ENCODE results near the gene COQ4.
"Not testable (repeated sequence)": the region's sequence is repeated elsewhere in the genome, so short reads cannot be mapped to it uniquely, and the experiment has no call there.

Gene COQ4

DNA sequence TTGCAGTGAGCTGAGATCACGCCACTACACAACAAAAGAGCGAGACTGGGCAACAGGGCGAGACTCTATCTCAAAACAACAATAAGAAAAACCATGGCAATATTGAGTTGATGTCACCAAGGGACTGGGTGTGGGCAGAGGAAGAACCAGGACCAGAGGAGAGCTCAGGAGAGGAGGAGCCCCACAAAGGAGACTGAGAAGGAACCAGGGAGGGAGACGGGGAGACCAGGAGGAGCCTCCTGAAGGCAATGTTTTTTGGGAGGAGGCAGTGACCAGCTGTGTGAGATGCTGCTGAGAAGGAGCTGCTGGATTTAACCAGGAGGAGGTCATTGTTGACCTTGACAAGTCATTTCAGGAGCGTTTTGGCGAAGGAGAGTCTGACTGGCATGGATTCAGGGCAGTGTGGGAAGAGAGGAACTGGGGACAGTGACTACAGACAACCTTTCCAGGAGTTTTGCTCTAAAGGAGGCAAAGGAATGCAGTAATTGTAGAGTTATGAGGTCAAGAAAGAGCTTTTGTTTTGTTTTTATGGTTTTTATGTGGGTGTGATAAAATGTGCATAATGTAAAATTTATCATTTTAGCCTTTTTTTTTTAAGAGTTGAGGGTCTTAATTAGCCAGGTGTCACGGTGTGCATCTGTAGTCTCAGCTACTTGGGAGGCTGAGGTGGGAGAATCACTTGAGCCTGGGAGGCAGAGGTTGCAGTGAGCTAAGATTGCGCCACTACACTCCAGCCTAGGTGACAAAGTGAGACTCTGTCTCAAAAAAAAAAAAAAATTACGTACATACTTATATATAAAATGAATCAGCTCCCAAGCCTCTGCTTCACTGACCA lies 18.3 kb upstream of the COQ4 start:
- no peak for DNase-seq

DNA sequence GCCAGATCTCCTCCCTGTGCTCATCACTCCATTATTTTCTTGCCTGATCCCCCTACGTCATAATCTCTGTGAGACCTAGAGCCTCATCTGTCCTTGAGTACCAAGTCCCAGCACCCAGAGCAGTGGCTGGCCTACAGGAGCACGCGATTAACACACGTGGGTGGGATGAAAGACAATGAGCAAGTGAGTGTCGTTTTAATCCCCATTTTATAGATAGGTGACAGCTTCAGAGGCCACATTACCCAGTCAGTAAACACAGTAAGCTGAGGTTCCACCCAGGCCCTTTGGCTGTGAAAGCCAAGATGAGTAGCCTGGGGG lies 17.7 kb upstream of the COQ4 start:
- no peak for DNase-seq

DNA sequence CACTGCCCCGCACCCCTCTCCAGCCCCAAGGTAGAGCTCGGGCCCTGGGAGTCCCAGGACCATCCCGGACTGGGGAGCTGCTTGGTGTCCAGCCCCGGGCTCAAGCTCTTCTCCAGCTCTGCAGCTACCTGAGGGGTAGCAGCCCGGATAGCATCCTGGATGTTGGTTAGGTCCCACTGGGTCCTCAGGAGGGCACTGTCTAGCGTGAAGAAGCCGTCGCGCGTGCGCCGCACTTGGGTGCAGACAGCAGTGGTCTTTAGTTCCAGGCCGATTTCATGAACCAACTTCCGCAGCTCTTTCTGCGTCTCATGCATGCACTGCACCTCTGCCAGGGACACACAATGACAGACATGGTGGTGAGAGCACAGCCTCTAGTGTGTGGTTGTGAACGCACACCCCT lies 13.1 kb upstream of the COQ4 start:
- DNase-seq = no peak

DNA sequence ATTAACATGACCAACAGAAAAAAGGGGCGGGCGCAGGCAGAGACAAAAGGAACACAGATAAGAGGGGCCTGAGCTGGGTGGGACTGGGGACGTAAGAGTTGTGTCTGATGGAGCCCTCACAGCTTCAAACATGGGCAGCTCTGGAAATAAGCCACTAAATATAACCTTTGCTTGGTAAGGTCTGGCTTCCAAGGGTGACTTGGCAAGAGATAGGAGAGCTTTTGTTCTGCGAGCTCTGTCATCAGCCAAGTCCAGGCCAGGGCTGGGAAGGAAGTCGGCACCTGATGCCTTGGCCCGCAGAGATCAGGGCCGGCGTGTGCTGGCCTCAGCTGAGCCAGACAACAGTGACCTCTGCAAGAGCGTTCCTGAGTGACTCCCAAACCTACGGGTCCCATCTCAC lies 12.2 kb upstream of the COQ4 start:
- DNase-seq = no peak

DNA sequence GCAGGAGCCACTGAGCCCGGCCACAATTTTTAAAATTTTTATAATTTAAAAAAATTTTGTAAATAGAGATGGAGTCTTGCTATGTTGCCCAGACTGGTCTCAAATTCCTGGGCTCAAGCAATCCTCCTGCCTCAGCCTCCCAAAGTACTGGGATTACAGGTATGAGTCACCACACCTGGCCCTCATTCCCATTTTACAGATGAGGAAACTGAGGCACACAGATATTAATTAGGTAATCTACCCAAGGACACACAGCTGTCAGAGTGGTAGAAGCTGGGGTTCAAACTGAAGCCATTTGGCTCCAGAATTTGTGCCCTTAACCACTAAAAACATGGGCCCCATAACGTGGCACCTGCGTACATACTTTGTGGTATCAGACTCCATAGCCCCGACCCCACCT lies 7.9 kb upstream of the COQ4 start:
- no peak for DNase-seq

DNA sequence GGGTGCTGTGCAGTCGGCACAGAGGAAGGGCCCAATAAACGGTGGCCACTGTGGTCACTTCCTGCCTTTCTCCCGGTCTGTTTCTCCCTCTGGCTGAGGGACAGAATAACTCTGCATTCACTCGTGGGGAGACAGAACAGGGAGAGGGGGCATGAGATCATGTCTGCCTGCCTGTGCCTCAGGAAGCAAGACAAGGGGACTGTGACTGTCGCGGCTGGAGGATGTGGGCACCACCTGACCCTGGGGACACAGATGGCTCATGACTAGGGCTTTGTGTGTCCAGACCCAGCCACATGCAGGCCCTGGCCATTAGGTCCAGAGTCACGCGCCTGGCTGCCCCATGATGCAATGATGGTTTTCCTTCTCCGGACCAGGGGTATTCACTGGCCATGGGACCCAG lies 6.2 kb upstream of the COQ4 start:
- no peak for DNase-seq

DNA sequence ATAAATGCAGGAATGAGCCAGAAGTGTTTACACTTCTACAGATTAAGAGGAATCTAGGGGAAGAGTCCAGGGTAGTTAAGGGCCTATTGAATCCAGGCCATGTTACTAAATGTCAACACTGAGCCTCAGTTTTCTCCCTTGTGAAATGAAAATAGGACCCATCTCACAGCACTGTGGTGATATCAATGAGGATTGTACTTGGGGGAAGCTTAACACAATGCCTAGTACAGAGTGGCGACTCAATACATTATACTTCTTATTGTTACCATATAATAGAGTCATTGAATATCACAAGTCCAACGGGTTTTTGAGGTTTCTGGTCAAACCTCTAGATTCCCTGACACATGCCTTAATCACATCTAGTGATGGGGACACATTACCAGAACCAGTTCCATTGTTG lies 5.0 kb upstream of the COQ4 start:
- DNase-seq = no peak

DNA sequence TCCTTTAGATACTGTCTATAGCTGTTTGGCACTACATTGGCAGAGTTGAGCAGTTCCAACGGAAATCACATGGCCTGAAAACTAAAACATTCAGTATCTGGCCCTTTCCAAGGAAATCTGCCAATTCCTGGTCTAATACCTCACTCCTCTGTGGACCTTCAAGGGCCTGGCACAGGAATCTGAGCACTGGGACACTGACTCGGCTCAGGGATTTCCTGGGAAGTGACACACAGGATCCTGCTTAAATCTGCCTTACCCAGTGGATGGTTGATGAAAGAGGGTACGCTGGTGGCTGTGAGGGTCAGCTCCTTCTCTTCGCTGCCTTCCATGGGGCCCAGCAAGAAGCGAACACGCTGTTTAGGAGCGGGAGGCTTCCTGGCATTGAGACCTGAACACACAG lies 1.3 kb upstream of the COQ4 start:
- DNase-seq = no peak

DNA sequence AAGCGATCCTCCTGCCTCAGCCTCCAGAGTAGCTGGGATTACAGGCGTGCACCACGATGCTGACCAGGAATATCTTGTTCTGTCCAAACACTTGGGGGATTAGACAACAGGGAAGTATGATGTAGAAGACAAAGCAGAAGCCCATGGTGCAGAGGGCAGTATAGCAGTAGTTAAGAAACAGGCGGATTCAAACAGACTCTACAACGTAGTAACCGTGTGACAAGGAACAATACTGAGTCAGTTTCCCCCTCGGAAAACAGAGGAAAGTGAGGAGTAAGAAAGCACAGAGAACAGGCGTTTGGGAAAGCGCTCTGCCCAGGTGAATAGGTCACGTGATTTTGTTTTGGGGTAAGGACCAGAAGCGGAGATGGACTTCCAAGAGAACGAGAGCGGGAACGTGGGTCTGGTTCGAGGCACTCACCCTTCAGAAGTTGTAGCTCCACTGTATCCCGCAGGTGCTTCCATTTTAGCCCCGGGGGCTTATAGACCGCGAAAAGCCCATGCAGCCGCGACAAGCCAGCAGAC lies 698 bp upstream of the COQ4 start:
- DNase-seq = peak; percentile 61

DNA sequence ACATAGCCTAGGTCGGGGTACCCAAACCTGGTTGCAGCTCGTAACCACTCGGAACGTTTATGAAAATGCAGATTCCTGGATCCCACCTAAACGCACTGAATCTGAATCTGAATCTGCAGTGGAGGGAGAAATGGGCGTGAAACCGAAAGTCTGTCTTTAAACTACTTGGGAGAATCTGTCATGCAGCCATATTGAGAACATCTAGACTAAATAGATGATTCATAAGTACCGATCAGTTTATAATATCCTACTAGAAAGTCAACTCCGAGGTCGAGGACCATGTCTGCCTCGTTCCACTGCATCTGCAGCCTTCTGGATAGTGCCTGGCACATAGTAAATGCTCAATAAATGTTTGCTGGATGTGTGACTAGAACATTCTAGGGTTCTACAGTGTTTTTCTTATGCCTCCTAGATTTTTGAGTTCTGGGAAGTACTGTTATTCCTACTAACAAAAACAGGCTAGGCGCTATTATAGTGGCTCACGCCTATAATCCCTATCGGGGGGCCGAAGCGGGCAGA lies 632 bp downstream of the COQ4 start:
- no peak for DNase-seq

DNA sequence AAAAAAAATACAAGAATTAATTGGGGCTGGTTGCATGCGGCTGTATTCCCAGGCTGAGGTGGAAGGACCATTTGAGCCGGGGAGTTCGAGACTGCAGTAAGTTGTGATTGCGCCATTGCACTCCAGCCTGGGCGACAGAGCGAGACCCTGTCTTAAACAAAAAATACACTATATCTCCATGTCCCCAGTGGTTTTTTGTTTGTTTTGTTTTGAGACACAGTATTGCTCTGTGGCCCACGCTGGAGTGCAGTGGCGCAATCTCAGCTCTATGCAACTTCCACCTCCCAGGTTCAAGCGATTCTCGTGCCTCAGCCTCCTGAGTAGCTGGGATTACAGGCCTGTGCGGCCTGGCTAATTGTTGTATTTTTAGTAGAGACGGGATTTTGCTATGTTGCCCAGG lies 1.2 kb downstream of the COQ4 start:
- DNase-seq = no peak

DNA sequence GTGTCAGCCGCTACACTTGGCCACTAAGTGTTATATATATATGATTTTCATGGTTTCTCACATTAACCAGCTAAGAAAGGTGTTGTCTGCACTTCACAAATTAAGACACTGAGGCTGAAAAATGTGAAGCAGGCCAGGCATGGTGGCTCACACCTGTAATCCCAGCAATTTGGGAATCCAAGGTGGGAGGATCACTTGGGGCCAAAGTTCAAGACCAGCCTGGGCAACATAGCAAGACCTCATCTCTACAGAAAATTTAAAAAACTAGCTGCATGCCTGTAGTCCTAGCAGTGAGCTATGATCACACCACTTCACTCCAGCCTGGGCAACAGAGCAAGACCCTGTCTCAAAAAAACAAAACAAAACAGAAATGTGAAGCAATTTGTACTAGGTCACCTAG lies 1.8 kb downstream of the COQ4 start:
- DNase-seq = no peak

DNA sequence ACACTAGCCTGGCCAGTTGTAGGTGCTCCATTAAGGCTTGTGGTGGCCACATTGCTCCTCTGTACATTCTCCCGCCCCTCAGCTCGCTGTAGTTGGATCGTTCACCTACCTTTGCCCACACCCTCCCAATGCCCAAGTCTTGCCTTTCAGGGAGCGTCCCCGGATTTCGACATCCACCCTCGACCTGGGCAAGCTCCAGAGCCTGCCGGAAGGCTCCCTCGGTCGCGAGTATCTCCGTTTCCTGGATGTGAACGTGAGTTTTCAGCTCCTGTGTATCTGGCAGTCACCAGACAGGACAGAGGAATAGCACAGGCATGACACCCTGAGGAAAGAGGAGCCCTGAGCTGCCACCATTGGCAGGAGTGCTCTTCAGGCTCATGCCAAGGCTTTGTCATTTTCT lies 3.0 kb downstream of the COQ4 start:
- DNase-seq = no peak

DNA sequence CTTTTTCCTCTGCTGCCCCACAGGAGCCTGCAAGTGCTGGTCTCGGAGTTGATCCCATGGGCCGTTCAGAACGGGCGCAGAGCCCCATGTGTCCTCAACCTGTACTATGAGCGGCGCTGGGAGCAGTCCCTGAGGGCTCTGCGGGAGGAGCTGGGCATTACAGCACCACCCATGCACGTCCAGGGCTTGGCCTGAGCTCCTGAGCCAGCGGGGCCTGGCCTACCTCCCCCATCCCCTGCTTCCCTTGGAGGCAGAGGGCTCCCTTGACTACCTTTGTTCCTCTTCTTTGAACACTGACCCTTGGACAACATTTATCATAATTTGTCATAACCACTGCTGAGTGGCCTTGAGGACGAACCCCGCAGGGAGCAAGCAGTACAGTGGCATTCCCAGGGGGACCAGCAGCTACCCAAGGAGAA lies 10.8 kb downstream of the COQ4 start:
- no peak for DNase-seq

DNA sequence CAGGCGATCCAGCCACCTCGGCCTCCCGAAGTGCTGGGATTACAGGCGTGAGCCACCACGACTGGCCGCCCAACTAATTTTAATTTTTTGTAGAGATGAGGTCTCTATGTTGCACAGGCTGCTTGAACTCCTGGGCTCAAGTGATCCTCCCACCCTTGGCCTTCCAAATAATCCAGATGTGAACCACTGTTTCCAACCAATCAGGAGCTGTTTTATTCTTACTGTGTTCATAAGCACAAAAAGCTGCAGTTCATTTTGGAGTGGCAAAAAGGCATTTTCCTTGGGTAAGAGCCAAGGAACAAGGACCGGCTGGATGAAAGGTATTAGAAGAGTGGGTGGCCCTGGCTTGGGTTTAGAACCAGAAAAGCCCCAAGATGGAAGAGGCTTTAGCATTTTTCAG lies 12.5 kb downstream of the COQ4 start:
- DNase-seq = no peak

DNA sequence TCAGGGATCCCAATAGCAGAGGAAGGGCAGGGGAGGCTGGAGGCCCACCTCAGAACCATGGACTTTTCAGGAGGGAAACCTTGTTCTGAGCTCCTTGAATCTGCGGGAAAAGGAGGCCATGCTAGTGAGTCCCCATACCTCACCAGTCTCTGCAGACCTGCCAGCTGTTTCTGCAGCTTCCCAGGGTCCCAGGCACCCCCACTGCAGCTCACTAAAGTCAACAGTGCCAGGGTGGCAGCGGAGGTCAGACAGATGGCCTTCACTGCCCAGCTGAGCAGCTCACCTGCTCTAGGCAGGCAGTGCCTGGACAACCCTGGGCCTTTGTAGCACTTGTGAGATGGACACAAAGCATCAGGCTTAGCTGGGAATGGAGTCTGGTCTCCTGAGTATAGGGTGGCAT lies 13.3 kb downstream of the COQ4 start:
- DNase-seq = no peak

DNA sequence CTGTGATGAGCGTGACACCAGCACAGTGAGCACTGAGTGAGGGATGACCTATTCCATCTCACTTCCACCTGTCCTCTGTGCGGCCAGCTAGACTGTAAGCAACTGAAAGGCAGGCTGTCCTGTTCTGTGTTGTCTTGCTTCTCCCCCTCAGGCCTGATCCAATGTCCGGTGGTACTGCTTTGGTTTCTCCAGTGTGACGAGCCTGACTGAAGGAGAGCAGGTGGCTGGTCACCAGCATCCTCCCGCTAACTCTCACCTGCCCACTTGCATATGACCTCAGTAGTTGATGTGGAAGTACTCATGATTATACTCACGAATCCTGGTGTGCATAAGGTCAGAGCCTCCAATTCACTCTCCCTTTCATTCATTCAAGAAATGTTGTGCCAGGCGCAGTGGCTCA lies 15.3 kb downstream of the COQ4 start:
- DNase-seq = no peak

DNA sequence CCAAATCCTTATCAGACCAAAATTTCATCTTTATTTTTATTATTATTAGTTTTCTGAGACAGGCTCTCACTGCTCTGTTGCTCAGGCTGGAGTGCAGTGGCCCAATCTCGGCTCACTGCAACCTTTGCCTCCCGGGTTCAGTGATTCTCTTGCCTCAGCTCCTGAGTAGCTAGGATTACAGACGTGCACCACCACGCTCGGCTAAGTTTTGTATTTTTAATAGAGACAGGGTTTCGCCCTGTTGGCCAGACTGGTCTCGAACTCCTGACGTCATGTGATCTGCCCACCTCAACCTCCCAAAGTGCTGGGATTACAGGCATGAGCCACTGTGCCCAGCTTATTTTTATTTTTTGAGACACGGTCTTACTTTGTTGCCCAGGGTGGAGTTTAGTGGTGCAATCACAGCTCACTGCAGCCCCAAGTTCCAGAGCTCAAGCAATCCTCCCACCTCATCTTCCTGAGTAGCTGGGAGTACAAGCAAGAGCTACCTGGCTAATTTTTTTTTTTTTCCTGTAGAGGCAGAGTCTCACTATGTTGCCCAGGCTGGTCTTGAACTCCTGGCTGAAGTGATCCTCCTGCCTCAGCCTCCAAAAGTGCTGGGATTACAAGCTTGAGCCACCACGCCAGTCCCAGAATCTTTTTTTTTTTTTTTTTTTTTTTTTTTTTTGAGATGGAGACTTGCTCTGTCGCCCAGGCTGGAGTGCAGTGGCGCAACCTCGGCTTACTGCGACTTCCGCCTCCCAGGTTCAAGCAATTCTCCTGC lies 16.4 kb downstream of the COQ4 start:
- DNase-seq = not testable (repeated sequence)

DNA sequence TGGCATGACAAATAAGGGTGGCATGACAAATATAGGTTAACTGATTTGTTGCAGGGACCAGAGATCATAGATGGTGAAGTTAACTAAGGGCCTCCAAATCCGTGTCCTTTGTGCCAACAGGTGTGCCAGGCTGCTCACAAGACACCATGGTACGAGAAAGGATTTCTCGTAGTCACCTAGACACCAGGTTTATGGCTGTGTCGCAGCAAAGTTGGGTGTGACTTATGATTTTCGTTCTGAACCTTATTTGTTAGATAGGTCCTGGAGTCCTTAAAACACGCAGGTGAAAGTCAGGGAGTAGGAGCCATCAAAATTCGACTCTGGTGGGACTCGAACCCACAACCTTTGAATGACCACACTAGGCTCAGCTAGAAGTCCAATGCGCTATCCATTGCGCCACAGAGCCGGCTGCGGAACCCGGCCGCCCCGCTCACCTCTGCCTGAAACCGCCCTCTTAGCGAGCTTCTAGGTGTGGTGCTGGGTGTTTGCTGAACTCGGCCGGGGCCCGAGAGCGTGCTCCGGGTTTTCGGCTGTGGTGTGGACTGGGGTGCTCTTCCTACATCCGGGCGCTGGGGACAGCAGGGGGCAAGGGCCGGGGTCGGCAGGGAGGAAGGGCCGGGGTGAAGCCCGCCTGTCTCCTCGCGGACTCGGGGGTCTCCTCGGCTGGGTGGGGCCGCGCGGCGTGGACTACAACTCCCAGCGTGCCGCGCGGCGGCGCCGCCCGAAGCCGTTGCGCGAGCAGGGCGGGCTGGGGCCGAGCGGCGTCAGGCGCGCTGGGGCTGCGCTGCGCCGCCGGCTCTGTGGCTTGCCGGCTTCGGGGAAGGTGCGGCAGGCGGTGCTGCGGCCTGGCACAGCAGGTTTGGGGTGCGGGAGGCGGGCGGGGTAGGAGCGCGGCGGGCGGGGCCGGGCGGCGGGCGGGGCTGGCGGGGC lies 17.4 kb downstream of the COQ4 start, which contains the start of gene SLC27A4:
TSS of gene SLC27A4 (plus strand) at position 767 of the 930 bp plus-strand sequence. CDS start 2,606 bp downstream, outside the sequence.
- peak; percentile 82 for DNase-seq

DNA sequence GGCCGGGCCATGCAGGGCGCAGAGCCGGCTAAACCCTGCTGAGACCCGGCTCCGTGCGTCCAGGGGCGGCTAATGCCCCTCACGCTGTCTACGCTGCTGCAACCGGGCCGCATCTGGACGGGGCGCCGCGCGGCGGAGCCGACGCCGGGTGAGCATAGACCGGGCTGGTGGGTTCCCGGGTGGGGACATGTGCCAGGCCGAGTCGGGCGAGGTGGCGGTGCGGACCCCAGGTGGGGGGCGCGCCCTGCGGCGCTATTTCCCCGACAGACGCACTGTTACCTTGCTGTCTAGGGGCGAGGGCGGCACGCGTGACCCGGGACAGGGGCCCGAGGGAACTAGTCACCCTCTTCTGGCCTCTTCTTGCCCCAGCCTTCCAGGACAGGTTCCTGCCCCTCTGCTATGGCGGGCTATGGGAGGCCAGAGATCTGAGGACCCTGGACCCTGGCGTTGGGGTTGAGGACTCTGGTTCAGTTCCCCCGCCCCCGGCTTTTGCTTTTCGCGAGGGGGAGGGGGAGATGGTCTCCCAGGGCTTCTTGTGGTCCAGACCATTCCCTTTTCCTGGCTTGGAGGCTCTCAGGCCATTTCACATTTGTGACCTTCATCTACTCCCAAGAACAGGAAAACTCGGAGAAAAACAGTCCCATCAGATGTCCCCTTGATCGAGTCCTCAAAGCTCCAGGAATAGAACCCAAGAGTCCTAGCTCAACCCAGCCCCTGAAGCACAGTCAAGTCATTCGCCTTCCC lies 18.2 kb downstream of the COQ4 start:
- DNase-seq = no peak

DNA sequence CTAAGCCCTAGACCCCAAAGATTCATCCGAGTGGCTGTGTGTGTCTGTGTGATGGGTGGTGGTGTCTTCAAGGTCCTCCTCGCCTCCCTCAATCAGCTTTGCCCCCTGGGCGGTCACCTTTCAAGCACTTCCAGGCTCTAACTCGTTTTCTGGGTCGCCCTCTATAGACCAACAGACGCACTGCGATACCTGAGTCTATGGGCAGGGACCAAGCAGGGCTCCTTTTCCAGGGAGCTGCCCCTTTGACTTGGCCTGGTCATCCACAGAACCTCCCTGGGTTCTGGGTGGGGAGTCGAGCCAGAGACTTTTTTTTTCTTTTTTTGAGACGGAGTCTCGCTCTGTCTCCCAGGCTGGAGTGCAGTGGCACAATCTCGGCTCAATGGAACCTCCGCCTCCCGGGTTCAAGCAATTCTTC lies 18.8 kb downstream of the COQ4 start:
- DNase-seq = peak; percentile 68

Measured in NCI-H345 (cell line).